Liver (tissue), 3 donors: Measurements from ENCODE around the gene KCNK18.

Experiments
- ATF3 ChIP-seq: IDR thresholded peaks from 2 replicates; pipeline ENCODE4 v1.6.1; 2016; ENCODE audit warnings: antibody characterized with exemption
- EGR1 ChIP-seq, 2 donors: IDR thresholded peaks; 2 replicates each; pipeline ENCODE4 v1.6.1; 2016 to 2018; ENCODE audit warnings: antibody characterized with exemption in 2 of 2, low read depth in 2 of 2
- FOXA1 ChIP-seq: IDR thresholded peaks from 2 replicates; pipeline ENCODE4 v1.6.1; 2016; ENCODE audit warnings: antibody characterized with exemption
- GABPA ChIP-seq, 2 donors: IDR thresholded peaks in 1 of 2; conservative IDR thresholded peaks in 1 of 2; 2 replicates each; pipeline ENCODE4 v1.6.1; 2016; ENCODE audit warnings: antibody characterized with exemption in 2 of 2, mild to moderate bottlenecking in 1 of 2, moderate library complexity in 1 of 2
- HNF4A ChIP-seq, 2 donors: conservative IDR thresholded peaks; 2 replicates each; pipeline ENCODE4 v1.6.1; 2016; ENCODE audit warnings: antibody characterized with exemption in 2 of 2, mild to moderate bottlenecking in 2 of 2
- JUND ChIP-seq, 2 donors: IDR thresholded peaks; 2 replicates each; pipeline ENCODE4 v1.6.1; 2016; ENCODE audit warnings: antibody characterized with exemption in 2 of 2
- RAD21 ChIP-seq, 2 donors: IDR thresholded peaks; 2 replicates each; pipeline ENCODE4 v1.6.1; 2016; ENCODE audit warnings: antibody characterized with exemption in 2 of 2, mild to moderate bottlenecking in 2 of 2
- REST ChIP-seq: IDR thresholded peaks from 2 replicates; pipeline ENCODE4 v1.6.1; 2016; ENCODE audit warnings: antibody characterized with exemption, mild to moderate bottlenecking
- RXRA ChIP-seq, 2 donors: IDR thresholded peaks; 2 replicates each; pipeline ENCODE4 v1.6.1; 2017 to 2018; ENCODE audit warnings: antibody characterized with exemption in 2 of 2, mild to moderate bottlenecking in 1 of 2
- SP1 ChIP-seq: IDR thresholded peaks from 2 replicates; pipeline ENCODE4 v1.6.1; 2018; ENCODE audit warnings: antibody characterized with exemption, mild to moderate bottlenecking
- TAF1 ChIP-seq: conservative IDR thresholded peaks from 2 replicates; pipeline ENCODE4 v1.6.1; 2016; ENCODE audit warnings: antibody characterized with exemption, mild to moderate bottlenecking
- TF ChIP-seq, protein P1 (sequence below): fragments of 150-350 bp; IDR thresholded peaks from 2 replicates; pipeline ENCODE4 v1.5.1; 2017; ENCODE audit warnings: improper control_type of control experiment, low read depth, low read length; ENCODE audit not compliant: missing input control
- TF ChIP-seq, protein P2 (sequence below): IDR thresholded peaks from 2 replicates; pipeline ENCODE4 v1.6.1; 2016; ENCODE audit warnings: antibody characterized with exemption
- TF ChIP-seq, protein P3 (sequence below): IDR thresholded peaks from 2 replicates; pipeline ENCODE4 v1.6.1; 2016; ENCODE audit warnings: antibody characterized with exemption
- donor health status: healthy.
- donor health status: healthy.

DNA sequence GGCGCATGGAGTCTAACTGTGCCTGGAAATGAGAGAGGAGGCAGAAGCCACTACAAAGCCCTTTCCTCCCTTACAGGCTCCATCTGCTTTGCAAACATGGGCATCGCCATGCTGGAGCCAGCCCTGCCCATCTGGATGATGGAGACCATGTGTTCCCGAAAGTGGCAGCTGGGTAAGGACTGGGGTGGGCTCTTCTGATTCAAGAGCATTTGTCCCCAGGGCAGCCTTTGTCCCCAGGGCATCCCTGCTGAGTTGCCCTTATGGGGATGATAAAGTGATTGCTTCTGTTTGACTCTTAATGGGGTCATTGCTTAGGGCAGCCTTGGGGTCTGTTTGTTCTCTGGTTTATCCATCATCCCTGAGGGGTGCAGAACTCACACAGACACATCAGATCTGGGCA, 60.4 kb downstream of the KCNK18 start:
- TF ChIP-seq, protein P1, sequence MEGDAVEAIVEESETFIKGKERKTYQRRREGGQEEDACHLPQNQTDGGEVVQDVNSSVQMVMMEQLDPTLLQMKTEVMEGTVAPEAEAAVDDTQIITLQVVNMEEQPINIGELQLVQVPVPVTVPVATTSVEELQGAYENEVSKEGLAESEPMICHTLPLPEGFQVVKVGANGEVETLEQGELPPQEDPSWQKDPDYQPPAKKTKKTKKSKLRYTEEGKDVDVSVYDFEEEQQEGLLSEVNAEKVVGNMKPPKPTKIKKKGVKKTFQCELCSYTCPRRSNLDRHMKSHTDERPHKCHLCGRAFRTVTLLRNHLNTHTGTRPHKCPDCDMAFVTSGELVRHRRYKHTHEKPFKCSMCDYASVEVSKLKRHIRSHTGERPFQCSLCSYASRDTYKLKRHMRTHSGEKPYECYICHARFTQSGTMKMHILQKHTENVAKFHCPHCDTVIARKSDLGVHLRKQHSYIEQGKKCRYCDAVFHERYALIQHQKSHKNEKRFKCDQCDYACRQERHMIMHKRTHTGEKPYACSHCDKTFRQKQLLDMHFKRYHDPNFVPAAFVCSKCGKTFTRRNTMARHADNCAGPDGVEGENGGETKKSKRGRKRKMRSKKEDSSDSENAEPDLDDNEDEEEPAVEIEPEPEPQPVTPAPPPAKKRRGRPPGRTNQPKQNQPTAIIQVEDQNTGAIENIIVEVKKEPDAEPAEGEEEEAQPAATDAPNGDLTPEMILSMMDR = no peak
- TF ChIP-seq, protein P2, sequence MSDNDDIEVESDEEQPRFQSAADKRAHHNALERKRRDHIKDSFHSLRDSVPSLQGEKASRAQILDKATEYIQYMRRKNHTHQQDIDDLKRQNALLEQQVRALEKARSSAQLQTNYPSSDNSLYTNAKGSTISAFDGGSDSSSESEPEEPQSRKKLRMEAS = no peak
- TF ChIP-seq SP1 (no peak), ATF3 (no peak), GABPA (IDR thresholded peaks at IDR 0.05 in 1 of 2, conservative IDR thresholded peaks at IDR 0.05 in 1 of 2) (no peak), REST (no peak), HNF4A (conservative IDR thresholded peaks at IDR 0.05) (no peak), EGR1 (IDR thresholded peaks at IDR 0.05; ENCODE audit: low read depth in 2 of 2) (no peak), RAD21 (IDR thresholded peaks at IDR 0.05) (no peak), FOXA1 (no peak), RXRA (IDR thresholded peaks at IDR 0.05) (no peak), TAF1 (no peak), JUND (IDR thresholded peaks at IDR 0.05) (no peak)
- TF ChIP-seq, protein P3, sequence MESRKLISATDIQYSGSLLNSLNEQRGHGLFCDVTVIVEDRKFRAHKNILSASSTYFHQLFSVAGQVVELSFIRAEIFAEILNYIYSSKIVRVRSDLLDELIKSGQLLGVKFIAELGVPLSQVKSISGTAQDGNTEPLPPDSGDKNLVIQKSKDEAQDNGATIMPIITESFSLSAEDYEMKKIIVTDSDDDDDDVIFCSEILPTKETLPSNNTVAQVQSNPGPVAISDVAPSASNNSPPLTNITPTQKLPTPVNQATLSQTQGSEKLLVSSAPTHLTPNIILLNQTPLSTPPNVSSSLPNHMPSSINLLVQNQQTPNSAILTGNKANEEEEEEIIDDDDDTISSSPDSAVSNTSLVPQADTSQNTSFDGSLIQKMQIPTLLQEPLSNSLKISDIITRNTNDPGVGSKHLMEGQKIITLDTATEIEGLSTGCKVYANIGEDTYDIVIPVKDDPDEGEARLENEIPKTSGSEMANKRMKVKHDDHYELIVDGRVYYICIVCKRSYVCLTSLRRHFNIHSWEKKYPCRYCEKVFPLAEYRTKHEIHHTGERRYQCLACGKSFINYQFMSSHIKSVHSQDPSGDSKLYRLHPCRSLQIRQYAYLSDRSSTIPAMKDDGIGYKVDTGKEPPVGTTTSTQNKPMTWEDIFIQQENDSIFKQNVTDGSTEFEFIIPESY = no peak
